ENCODE results near the gene TBX5. TPM values are rescaled to one million over a fixed set of nuclear protein-coding genes. Genes with fewer than 3 reads are reported as not detected.

Gene TBX5
- total and polyA plus RNA-seq, 12 donors = 0.07 to 0.27 (median 0.14) TPM; not detected in 8

GRCh38 chr12:114316076-114316475 lies 89.9 kb downstream of the TBX5 start:
- 71 to 81% (median 74%) methylated on average over 5 of the region's 5 CpGs for WGBS, 4 donors

GRCh38 chr12:114314974-114315720 lies 90.8 kb downstream of the TBX5 start:
- H3K9me3 ChIP-seq (replicated peaks in 1 of 3) = no peaks in the 10 kb centered on the region
- H3K4me3 ChIP-seq = no peak overlapping the region
- TF ChIP-seq POLR2A (IDR thresholded peaks at IDR 0.05) (no peak), CTCF (IDR thresholded peaks at IDR 0.05) (no peak)
- 84 to 89% (median 86%) methylated on average over 16 of the region's 16 CpGs for WGBS, 4 donors
- peaks cover 4% of the 10 kb centered on the region for H3K27me3 ChIP-seq
- intact Hi-C loops (cut with DNase I) = no loop called here
- H3K4me1 ChIP-seq (replicated peaks in 1 of 2) = no peaks in the 10 kb centered on the region
- H3K27ac ChIP-seq = no peak overlapping the region
- no peaks in the 10 kb centered on the region for H3K36me3 ChIP-seq (replicated peaks in 1 of 2)
- DNase-seq = no peak

More at GRCh38 chr12:114316076-114316475, 89.9 kb downstream of the TBX5 start:
- Histone ChIP-seq H3K27me3 (peaks cover 5% of the 10 kb centered on the region), H3K36me3 (replicated peaks in 1 of 2) (no peaks in the 10 kb centered on the region), H3K4me1 (replicated peaks in 1 of 2) (no peaks in the 10 kb centered on the region), H3K9me3 (replicated peaks in 1 of 3) (no peaks in the 10 kb centered on the region), H3K4me3 (no peak overlapping the region), H3K27ac (no peak overlapping the region)
- DNase-seq = no peak
- intact Hi-C loops (cut with DNase I) = no loop called here
- TF ChIP-seq POLR2A (IDR thresholded peaks at IDR 0.05) (no peak), CTCF (IDR thresholded peaks at IDR 0.05) (no peak)

- H3K36me3 ChIP-seq (replicated peaks in 1 of 2) = no peaks in the 10 kb centered on the region
- TF ChIP-seq POLR2A (IDR thresholded peaks at IDR 0.05) = no peak
- no peak for TF ChIP-seq CTCF (IDR thresholded peaks at IDR 0.05)
- H3K4me3 ChIP-seq = no peak overlapping the region
- H3K4me1 ChIP-seq (replicated peaks in 1 of 2) = no peaks in the 10 kb centered on the region
- intact Hi-C loops (cut with DNase I) = no loop called here
- no peak for DNase-seq
- no peak overlapping the region for H3K27ac ChIP-seq
- no peaks in the 10 kb centered on the region for H3K9me3 ChIP-seq (replicated peaks in 1 of 3)
- WGBS, 4 donors = 72 to 82% (median 76%) methylated on average over 6 to 7 of the region's 7 CpGs
- H3K27me3 ChIP-seq = peaks cover 4% of the 10 kb centered on the region
Observed at GRCh38 chr12:114314403-114314802, 91.5 kb downstream of the TBX5 start.

GRCh38 chr12:114313910-114314309 lies 92.0 kb downstream of the TBX5 start:
- intact Hi-C loops (cut with DNase I) = no loop called here
- H3K4me1 ChIP-seq (replicated peaks in 1 of 2) = no peaks in the 10 kb centered on the region

More at GRCh38 chr12:114313910-114314309, 92.0 kb downstream of the TBX5 start:
- Histone ChIP-seq H3K4me3 (no peak overlapping the region), H3K36me3 (replicated peaks in 1 of 2) (no peaks in the 10 kb centered on the region), H3K27me3 (peaks cover 4% of the 10 kb centered on the region), H3K27ac (no peak overlapping the region), H3K9me3 (replicated peaks in 1 of 3) (no peaks in the 10 kb centered on the region)
- no peak for TF ChIP-seq POLR2A (IDR thresholded peaks at IDR 0.05)
- TF ChIP-seq CTCF (IDR thresholded peaks at IDR 0.05) = no peak
- DNase-seq = no peak
- 59 to 75% (median 61%) methylated on average over 2 of the region's 2 CpGs for WGBS, 4 donors
